ENCODE measurements around the gene ARAP2. TPM values are rescaled to one million over a fixed set of nuclear protein-coding genes. Genes with fewer than 3 reads are reported as not detected.

The ARAP2 gene
- total and polyA plus RNA-seq, 11 donors = 0.38 to 17.0 (median 3.4) TPM

DNA sequence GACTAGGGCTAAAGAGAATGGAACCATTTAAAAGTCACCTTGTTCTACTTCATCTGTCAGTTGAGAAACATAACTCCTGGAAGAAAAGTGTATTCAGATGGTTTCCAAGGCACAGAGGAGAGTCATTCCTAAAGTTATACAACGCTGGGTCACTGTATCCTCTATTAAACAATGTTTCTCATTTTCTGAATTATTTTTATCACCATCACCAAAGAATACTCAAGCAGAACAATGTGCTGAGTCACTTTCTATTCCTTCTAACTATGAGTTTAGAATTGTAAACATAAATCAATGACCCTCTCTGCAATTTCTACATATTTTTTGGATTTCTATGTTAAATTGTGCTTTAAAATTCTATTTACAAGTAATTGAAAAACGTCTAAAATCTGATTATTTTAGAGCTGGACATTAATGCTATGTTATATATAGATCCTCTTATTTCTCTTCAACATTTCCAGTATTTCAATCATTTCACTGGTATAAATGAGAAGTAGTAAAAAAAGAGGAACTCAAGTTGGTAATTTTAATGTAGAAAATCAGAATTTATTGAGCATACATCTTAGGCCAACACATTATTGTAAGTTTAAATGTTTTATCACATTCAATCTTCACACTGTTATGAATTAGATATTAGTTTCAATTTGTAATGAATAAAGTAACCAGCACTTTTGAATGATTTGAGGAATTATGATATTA lies 44.6 kb upstream of the ARAP2 start:
- H3K4me3 ChIP-seq = no peak overlapping the region
- no peaks in the 10 kb centered on the region for H3K9me3 ChIP-seq
- peak overlapping the region in 1 of 12 donors; percentile 29 for H3K27ac ChIP-seq
- no peak for TF ChIP-seq POLR2A (IDR thresholded peaks at IDR 0.05)
- TF ChIP-seq, protein P1, sequence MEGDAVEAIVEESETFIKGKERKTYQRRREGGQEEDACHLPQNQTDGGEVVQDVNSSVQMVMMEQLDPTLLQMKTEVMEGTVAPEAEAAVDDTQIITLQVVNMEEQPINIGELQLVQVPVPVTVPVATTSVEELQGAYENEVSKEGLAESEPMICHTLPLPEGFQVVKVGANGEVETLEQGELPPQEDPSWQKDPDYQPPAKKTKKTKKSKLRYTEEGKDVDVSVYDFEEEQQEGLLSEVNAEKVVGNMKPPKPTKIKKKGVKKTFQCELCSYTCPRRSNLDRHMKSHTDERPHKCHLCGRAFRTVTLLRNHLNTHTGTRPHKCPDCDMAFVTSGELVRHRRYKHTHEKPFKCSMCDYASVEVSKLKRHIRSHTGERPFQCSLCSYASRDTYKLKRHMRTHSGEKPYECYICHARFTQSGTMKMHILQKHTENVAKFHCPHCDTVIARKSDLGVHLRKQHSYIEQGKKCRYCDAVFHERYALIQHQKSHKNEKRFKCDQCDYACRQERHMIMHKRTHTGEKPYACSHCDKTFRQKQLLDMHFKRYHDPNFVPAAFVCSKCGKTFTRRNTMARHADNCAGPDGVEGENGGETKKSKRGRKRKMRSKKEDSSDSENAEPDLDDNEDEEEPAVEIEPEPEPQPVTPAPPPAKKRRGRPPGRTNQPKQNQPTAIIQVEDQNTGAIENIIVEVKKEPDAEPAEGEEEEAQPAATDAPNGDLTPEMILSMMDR (IDR thresholded peaks at IDR 0.05) = no peak
- H3K4me1 ChIP-seq = peaks cover 0 to 10% (median 0%) of the 10 kb centered on the region in 12 donors
- H3K27me3 ChIP-seq = no peaks in the 10 kb centered on the region
- H3K36me3 ChIP-seq = no peaks in the 10 kb centered on the region
- intact Hi-C loops (cut with DNase I) = no loop called here
- 53 to 57% (median 55%) methylated on average over 2 of the region's 2 CpGs for WGBS, 4 donors
- DNase-seq = no peak
- ATAC-seq = no peak

DNA sequence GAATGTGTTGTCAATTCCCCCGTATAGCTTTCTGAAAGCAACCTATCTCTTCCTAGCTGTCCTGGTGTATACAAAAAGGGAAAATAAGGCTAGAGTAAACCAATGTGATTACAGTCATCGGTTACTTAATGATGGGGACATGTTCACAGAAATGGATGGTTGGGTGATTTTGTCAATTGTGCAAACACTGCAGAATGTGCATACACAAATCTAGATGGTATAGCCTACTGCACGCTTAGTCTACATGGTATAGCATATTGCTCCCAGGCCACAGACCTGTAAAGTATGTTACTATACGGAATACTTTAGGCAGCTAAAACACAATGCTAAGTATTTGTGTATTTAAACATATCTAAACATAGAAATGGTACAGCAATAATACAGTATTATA lies 42.2 kb upstream of the ARAP2 start:
- 88 to 94% (median 90%) methylated on average over 4 of the region's 4 CpGs for WGBS, 4 donors
- H3K4me1 ChIP-seq = peaks cover 0 to 10% (median 0%) of the 10 kb centered on the region in 12 donors
- DNase-seq = no peak
- H3K27me3 ChIP-seq = no peaks in the 10 kb centered on the region
- ATAC-seq = no peak
- no peaks in the 10 kb centered on the region for H3K9me3 ChIP-seq
- no peak overlapping the region for H3K4me3 ChIP-seq
- intact Hi-C loops (cut with DNase I) = no loop called here
- H3K27ac ChIP-seq = peak overlapping the region in 1 of 12 donors; percentile 35
- TF ChIP-seq, protein P1 (IDR thresholded peaks at IDR 0.05) = no peak
- no peak for TF ChIP-seq POLR2A (IDR thresholded peaks at IDR 0.05)
- H3K36me3 ChIP-seq = no peaks in the 10 kb centered on the region

DNA sequence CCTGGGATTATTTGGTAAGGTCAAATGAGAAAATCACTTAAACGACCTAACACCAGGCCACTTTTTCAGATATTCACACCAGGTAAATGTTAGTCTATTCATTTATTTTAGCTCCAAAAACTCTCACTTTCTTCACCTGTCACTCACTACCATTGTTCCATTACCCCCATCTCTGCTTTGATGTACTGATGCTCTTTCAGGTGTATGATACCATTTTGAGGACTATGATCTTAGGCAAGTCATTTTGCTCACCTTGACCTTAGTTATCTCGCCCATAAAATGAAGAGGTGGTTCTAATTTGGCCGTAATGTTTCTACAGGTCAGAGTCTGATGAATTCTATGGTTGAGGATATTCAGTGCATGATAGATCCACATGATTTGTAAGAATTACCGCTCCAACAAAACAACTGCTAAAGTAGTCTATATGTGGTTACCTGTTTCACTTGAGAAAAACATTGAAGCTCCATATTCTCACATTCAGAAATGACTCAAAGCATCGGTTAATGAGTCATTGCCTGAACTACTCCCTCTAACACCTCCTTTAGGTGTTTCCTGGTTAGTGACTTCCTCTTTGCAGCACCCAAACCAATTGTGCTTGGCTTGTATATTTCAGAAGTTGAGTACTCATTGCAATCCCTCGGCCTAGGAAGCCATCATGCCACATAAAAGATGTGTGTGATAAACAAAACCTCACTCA lies 41.6 kb upstream of the ARAP2 start:
- peak in 1 of 4 donors; percentile 22 for ATAC-seq
- WGBS, 4 donors = 82 to 86% (median 84%) methylated on average over 6 of the region's 6 CpGs
- Histone ChIP-seq H3K27ac (peak overlapping the region in 2 of 12 donors; percentile 13 to 80), H3K4me1 (peaks cover 0 to 10% (median 0%) of the 10 kb centered on the region in 12 donors), H3K4me3 (no peak overlapping the region), H3K9me3 (no peaks in the 10 kb centered on the region), H3K27me3 (no peaks in the 10 kb centered on the region), H3K36me3 (no peaks in the 10 kb centered on the region)
- intact Hi-C loops (cut with DNase I) = no loop called here
- TF ChIP-seq POLR2A (IDR thresholded peaks at IDR 0.05) = no peak
- no peak for DNase-seq

DNA sequence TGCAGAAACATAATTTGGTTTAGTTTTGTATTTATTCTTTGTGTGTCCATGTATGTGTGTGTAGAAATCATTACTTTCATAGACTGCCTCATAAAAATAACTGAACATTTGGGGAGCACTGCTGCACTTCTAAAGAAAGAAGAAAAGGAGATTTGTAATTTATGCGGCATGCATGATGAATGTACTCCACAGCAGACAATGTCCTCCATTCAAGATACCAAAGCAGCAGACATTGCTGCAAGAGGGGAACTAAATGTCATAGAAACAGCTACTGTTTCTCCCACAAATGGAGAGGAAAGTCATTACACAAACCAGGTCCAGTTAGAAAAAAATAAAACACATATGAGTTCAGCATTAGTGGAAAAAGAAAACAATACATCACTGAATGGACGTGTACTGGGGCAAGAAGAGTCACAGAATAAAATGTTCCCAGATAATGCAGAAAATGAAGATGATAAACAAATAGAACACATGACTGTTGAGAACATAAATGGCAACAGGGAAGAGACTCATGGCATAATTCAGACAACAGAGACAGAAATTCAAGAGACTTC lies 39.7 kb upstream of the ARAP2 start:
- no peaks in the 10 kb centered on the region for H3K36me3 ChIP-seq
- H3K9me3 ChIP-seq = no peaks in the 10 kb centered on the region
- no peak overlapping the region for H3K4me3 ChIP-seq
- ATAC-seq (no peak), DNase-seq (no peak)
- H3K4me1 ChIP-seq = peaks cover 0 to 7% (median 0%) of the 10 kb centered on the region in 12 donors
- WGBS, 4 donors = 64 to 86% (median 71%) methylated on average over 2 of the region's 2 CpGs
- TF ChIP-seq POLR2A (IDR thresholded peaks at IDR 0.05) = no peak
- TF ChIP-seq, protein P1 (IDR thresholded peaks at IDR 0.05) = no peak
- intact Hi-C loops (cut with DNase I) = no loop called here
- no peaks in the 10 kb centered on the region for H3K27me3 ChIP-seq
- H3K27ac ChIP-seq = peak overlapping the region in 1 of 12 donors; percentile 6
